HG02943 (cell line): ENCODE measurements around the gene TIA1.
"Not testable (repeated sequence)": the region's sequence is repeated elsewhere in the genome, so short reads cannot be mapped to it uniquely, and the experiment has no call there.

Source experiments
- ATAC-seq: cut with Tn5 transposase; IDR thresholded peaks from one replicate; pipeline ENCODE4 v1.9.1; 2021; ENCODE audit warnings: mild to moderate bottlenecking, low read depth, moderate library complexity; ENCODE audit not compliant: unreplicated experiment

TIA1 gene

GRCh38 chr2:70169654-70170245 is 78.7 kb downstream of the TIA1 start:
- ATAC-seq, result not testable (repeated sequence)

GRCh38 chr2:70161069-70161534 is 87.3 kb downstream of the TIA1 start:
- ATAC-seq, result peak; percentile 61

GRCh38 chr2:70160545-70160944 is 87.9 kb downstream of the TIA1 start:
- ATAC-seq, result no peak
